ENCODE results near the gene STYXL1. TPM values are rescaled to one million over a fixed set of nuclear protein-coding genes. Genes with fewer than 3 reads are reported as not detected.

Gene STYXL1
- total and polyA plus RNA-seq, 2 experiments from 2014 or later, result 56.3 to 70.1 TPM

DNA sequence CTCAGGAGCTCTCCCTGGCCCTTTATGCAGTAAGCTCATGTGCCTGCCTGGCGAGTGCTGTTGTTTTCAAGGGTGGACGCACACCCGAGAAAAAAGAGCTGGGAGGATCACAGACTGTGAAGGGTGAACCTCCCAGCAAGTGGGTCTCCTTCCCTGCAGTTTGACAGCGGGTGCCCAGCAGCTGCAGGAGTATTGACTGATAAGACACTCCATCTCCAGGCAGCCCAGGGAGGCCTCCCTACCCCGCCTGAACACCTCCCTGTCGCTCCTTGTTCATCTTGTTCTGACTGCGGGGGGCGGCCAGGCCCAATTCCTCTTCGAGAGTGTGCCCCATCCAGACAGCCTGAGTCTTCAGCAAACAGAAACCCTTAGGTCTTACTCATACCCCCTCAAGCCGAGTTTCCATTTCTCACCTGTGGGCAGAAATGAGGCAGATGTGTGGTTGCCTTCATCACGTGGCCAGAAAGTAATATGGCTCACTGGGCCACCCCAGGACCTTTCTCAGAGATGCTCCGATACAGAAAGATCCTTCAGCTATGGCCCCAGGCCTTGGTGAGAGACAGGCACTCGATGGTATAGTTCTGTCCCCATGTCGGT lies 17.3 kb upstream of the STYXL1 start:
- no peaks in the 10 kb centered on the region for H3K79me2 ChIP-seq
- H3K4me1 ChIP-seq (ENCODE audit: insufficient read depth), result no peaks in the 10 kb centered on the region
- no peaks in the 10 kb centered on the region for H3K36me3 ChIP-seq (replicated peaks; ENCODE audit: insufficient read depth, low read depth)
- no peaks in the 10 kb centered on the region for H3K27me3 ChIP-seq
- no peak overlapping the region for H3K4me2 ChIP-seq
- no peaks in the 10 kb centered on the region for H4K20me1 ChIP-seq (ENCODE audit: insufficient read depth, poor library complexity, severe bottlenecking)
- 94% methylated on average over 14 of the region's 14 CpGs for WGBS (ENCODE audit: low lambda C conversion rate, missing lambda C conversion rate)
- TF ChIP-seq, protein P1, sequence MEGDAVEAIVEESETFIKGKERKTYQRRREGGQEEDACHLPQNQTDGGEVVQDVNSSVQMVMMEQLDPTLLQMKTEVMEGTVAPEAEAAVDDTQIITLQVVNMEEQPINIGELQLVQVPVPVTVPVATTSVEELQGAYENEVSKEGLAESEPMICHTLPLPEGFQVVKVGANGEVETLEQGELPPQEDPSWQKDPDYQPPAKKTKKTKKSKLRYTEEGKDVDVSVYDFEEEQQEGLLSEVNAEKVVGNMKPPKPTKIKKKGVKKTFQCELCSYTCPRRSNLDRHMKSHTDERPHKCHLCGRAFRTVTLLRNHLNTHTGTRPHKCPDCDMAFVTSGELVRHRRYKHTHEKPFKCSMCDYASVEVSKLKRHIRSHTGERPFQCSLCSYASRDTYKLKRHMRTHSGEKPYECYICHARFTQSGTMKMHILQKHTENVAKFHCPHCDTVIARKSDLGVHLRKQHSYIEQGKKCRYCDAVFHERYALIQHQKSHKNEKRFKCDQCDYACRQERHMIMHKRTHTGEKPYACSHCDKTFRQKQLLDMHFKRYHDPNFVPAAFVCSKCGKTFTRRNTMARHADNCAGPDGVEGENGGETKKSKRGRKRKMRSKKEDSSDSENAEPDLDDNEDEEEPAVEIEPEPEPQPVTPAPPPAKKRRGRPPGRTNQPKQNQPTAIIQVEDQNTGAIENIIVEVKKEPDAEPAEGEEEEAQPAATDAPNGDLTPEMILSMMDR (IDR thresholded peaks at IDR 0.05; ENCODE audit: poor library complexity), result no peak
- TF ChIP-seq EZH2phosphoT487 (IDR thresholded peaks at IDR 0.05; ENCODE audit: low read depth, severe bottlenecking, unreplicated experiment) (no peak), EZH2 (IDR thresholded peaks at IDR 0.05; ENCODE audit: borderline replicate concordance) (no peak)
- no peaks in the 10 kb centered on the region for H3K9me2 ChIP-seq (replicated peaks; ENCODE audit: insufficient read depth)
- DNase-seq (ENCODE audit: low spot score), result no peak
- H3K9me3 ChIP-seq (ENCODE audit: low read depth), result no peaks in the 10 kb centered on the region
- no peak overlapping the region for H3K27ac ChIP-seq
- no peak overlapping the region for H2AFZ ChIP-seq
- H3K4me3 ChIP-seq, result no peak overlapping the region

DNA sequence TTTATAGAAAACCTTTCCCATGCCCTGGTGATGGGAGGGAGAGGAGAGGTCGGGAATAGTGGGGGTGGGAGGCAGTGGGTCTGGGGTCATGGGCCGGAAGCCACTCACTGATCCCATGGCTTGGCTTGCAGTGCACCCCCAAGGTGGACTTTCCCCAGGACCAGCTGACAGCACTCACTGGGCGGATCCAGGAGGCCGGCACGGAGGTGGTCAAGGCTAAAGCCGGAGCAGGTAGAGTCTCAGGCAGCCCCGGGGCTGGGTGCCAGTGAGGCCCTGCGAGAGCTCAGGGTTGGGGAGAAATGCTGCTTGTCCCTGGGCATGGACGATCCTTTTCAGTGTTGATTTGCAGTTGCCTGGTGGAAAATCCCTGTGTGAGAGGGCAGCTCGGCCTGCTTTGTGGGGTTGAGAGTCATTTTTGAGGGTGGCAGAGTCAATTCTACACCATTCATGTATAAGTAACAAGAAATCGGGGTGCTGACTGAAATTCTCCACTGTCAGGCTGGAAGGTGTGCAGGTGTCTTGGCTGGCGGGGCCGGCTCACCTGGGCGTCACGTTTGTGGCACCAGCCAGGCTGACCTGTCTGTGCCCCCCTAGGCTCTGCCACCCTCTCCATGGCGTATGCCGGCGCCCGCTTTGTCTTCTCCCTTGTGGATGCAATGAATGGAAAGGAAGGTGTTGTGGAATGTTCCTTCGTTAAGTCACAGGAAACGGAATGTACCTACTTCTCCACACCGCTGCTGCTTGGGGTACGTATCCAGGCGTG lies 16.6 kb upstream of the STYXL1 start:
- WGBS (ENCODE audit: low lambda C conversion rate, missing lambda C conversion rate), result 96% methylated on average over 24 of the region's 24 CpGs
- Histone ChIP-seq H3K4me1 (ENCODE audit: insufficient read depth) (no peaks in the 10 kb centered on the region), H3K9me2 (replicated peaks; ENCODE audit: insufficient read depth) (no peaks in the 10 kb centered on the region), H3K79me2 (no peaks in the 10 kb centered on the region), H2AFZ (no peak overlapping the region), H3K36me3 (replicated peaks; ENCODE audit: insufficient read depth, low read depth) (no peaks in the 10 kb centered on the region), H3K27me3 (no peaks in the 10 kb centered on the region), H3K4me2 (no peak overlapping the region), H3K9me3 (ENCODE audit: low read depth) (no peaks in the 10 kb centered on the region), H3K27ac (no peak overlapping the region), H4K20me1 (ENCODE audit: insufficient read depth, poor library complexity, severe bottlenecking) (no peaks in the 10 kb centered on the region), H3K4me3 (no peak overlapping the region)
- no peak for DNase-seq (ENCODE audit: low spot score)
- no peak for TF ChIP-seq EZH2 (IDR thresholded peaks at IDR 0.05; ENCODE audit: borderline replicate concordance)
- TF ChIP-seq, protein P1 (IDR thresholded peaks at IDR 0.05; ENCODE audit: poor library complexity), result no peak
- TF ChIP-seq EZH2phosphoT487 (IDR thresholded peaks at IDR 0.05; ENCODE audit: low read depth, severe bottlenecking, unreplicated experiment), result no peak

DNA sequence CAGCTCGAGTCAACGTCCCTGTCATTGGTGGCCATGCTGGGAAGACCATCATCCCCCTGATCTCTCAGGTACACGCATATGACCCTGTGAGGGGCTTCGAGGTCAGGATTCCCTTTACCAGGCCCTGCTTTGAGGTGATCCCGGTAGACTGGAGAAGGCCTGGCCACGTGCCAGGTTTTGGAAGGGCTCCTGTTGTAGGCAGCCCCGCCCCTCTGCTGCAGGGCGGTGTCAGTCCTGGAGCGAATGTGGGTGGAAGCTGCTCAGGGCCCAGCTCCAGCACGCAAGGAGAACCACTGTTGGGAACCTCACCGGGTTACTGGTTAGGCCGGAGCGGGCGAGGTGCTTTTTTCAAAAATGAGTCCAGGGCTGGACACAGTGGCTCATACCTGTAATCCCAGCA lies 15.7 kb upstream of the STYXL1 start:
- H3K79me2 ChIP-seq, result no peaks in the 10 kb centered on the region
- 93% methylated on average over 14 of the region's 14 CpGs for WGBS (ENCODE audit: low lambda C conversion rate, missing lambda C conversion rate)
- H3K4me2 ChIP-seq, result no peak overlapping the region
- no peaks in the 10 kb centered on the region for H3K36me3 ChIP-seq (replicated peaks; ENCODE audit: insufficient read depth, low read depth)
- H4K20me1 ChIP-seq (ENCODE audit: insufficient read depth, poor library complexity, severe bottlenecking), result no peaks in the 10 kb centered on the region
- H2AFZ ChIP-seq, result no peak overlapping the region
- no peaks in the 10 kb centered on the region for H3K9me2 ChIP-seq (replicated peaks; ENCODE audit: insufficient read depth)
- H3K9me3 ChIP-seq (ENCODE audit: low read depth), result no peaks in the 10 kb centered on the region
- no peak overlapping the region for H3K27ac ChIP-seq
- H3K27me3 ChIP-seq, result no peaks in the 10 kb centered on the region
- H3K4me1 ChIP-seq (ENCODE audit: insufficient read depth), result no peaks in the 10 kb centered on the region
- TF ChIP-seq EZH2 (IDR thresholded peaks at IDR 0.05; ENCODE audit: borderline replicate concordance) (no peak), EZH2phosphoT487 (IDR thresholded peaks at IDR 0.05; ENCODE audit: low read depth, severe bottlenecking, unreplicated experiment) (no peak)
- TF ChIP-seq, protein P1 (IDR thresholded peaks at IDR 0.05; ENCODE audit: poor library complexity), result no peak
- H3K4me3 ChIP-seq, result no peak overlapping the region
- DNase-seq (ENCODE audit: low spot score), result peak; percentile 38
